Bronchial epithelial cell (primary cell): ENCODE measurements around the gene SYCP2. TPM values are rescaled to one million over a fixed set of nuclear protein-coding genes. Genes with fewer than 3 reads are reported as not detected.

Experiments used
- DNase-seq: peaks from one replicate; pipeline ENCODE4 v3.0.0-alpha.2; 2010; ENCODE audit warnings: low read depth
- FAIRE-seq: peaks from 2 replicates; lab custom pipeline; 2011; peaks lifted over from hg19 to GRCh38; lab: Jason Lieb, UNC
- H3K27me3 ChIP-seq: 2 replicates; pipeline ENCODE4 v1.5.1; 2011; ENCODE audit warnings: low read length; ENCODE audit not compliant: control insufficient read depth, insufficient read depth
- H3K36me3 ChIP-seq: 2 replicates; pipeline ENCODE4 v1.5.1; 2011; ENCODE audit warnings: low read length; ENCODE audit not compliant: control insufficient read depth, insufficient read depth
- H3K4me3 ChIP-seq: 2 replicates; pipeline ENCODE4 v1.5.1; 2011; ENCODE audit warnings: mild to moderate bottlenecking, low read depth, low read length, control low read depth
- CTCF ChIP-seq: IDR thresholded peaks from 2 replicates; pipeline ENCODE4 v1.5.1; 2011; ENCODE audit warnings: mild to moderate bottlenecking, moderate library complexity, low read length, control low read depth, inconsistent platforms; ENCODE audit not compliant: insufficient read depth, severe bottlenecking
- total RNA-seq: library from RNA; depleted of rRNA; stranded (reverse); fragments of >200 nt; gene quantifications from 2 replicates; pipeline ENCODE4 v1.2.1, GENCODE V29; 2014

Gene SYCP2
- total RNA-seq, 1 donor from 2014 or later = 0.26 TPM

- H3K27me3 ChIP-seq = no peaks in the 10 kb centered on the region
- H3K4me3 ChIP-seq = no peak overlapping the region
- DNase-seq = no peak
- no peak for TF ChIP-seq CTCF
- H3K36me3 ChIP-seq = no peaks in the 10 kb centered on the region
- FAIRE-seq = no peak
Observed at GRCh38 chr20:59822291-59823029, 111.0 kb downstream of the SYCP2 start.

- DNase-seq = no peak
- no peak for TF ChIP-seq CTCF
- Histone ChIP-seq H3K27me3 (no peaks in the 10 kb centered on the region), H3K36me3 (no peaks in the 10 kb centered on the region), H3K4me3 (no peak overlapping the region)
- no peak for FAIRE-seq
Observed at GRCh38 chr20:59821788-59822187, 111.6 kb downstream of the SYCP2 start.

GRCh38 chr20:59821201-59821600, 112.2 kb downstream of the SYCP2 start:
- Histone ChIP-seq H3K4me3 (no peak overlapping the region), H3K27me3 (no peaks in the 10 kb centered on the region), H3K36me3 (no peaks in the 10 kb centered on the region)
- no peak for TF ChIP-seq CTCF
- FAIRE-seq = peak; percentile 82
- no peak for DNase-seq

GRCh38 chr20:59820204-59821041, 113.0 kb downstream of the SYCP2 start:
- FAIRE-seq = no peak

GRCh38 chr20:59819496-59820203, 113.8 kb downstream of the SYCP2 start:
- FAIRE-seq = no peak
- H3K36me3 ChIP-seq = no peaks in the 10 kb centered on the region
- TF ChIP-seq CTCF = no peak
- no peaks in the 10 kb centered on the region for H3K27me3 ChIP-seq
- DNase-seq = no peak
- no peak overlapping the region for H3K4me3 ChIP-seq

More at GRCh38 chr20:59820204-59821041, 113.0 kb downstream of the SYCP2 start:
- no peak for TF ChIP-seq CTCF
- H3K36me3 ChIP-seq = no peaks in the 10 kb centered on the region
- peak; percentile 83 for DNase-seq
- no peaks in the 10 kb centered on the region for H3K27me3 ChIP-seq
- no peak overlapping the region for H3K4me3 ChIP-seq
